IMR-90 (cell line): Measurements from ENCODE around the gene PAEP. TPM values are rescaled to one million over a fixed set of nuclear protein-coding genes. Genes with fewer than 3 reads are reported as not detected.

ENCODE experiments used
- ATAC-seq: fragments of 200-7000 bp; cut with Tn5 transposase; 2 replicates; pipeline ENCODE4 v1.9.1; 2020; ENCODE audit warnings: low read depth, mild to moderate bottlenecking, moderate library complexity
- BruUV-seq: library from RNA; stranded (reverse); fragments of 400-500 nt; replicated peaks from 2 replicates; lab custom pipeline; 2021; lab: Mats Ljungman, UMichigan
- CTCF ChIA-PET: fragments of 300-600 bp; formaldehyde crosslinking; extraction: SDS; loops from one replicate; lab custom pipeline; 2021; ENCODE audit warnings: antibody characterized with exemption; lab: Yijun Ruan, JAX
- POLR2A ChIA-PET: fragments of 300-600 bp; sonication (Branson Sonifier 250); formaldehyde crosslinking; loops from one replicate; lab custom pipeline; 2022; ENCODE audit warnings: antibody characterized with exemption; ENCODE audit not compliant: unreplicated experiment; lab: Charles Lee
- DNase-seq: peaks from one replicate; pipeline ENCODE4 v3.0.0; 2013
- H2AFZ ChIP-seq: replicated peaks from 2 replicates; pipeline ENCODE3; 2013; ENCODE audit warnings: low read length, mild to moderate bottlenecking; ENCODE audit not compliant: poor library complexity
- H2AK5ac ChIP-seq: 2 replicates; pipeline ENCODE4 v1.6.1; 2013; ENCODE audit warnings: low read depth, low read length, inconsistent platforms
- H2AK9ac ChIP-seq: replicated peaks from 2 replicates; pipeline ENCODE3; 2013; ENCODE audit warnings: mild to moderate bottlenecking, low read depth, low read length, moderate library complexity; ENCODE audit not compliant: poor library complexity
- H2BK120ac ChIP-seq: 2 replicates; pipeline ENCODE4 v1.6.1; 2013; ENCODE audit warnings: low read depth, low read length, inconsistent platforms
- H2BK15ac ChIP-seq: 3 replicates; pipeline ENCODE4 v1.6.1; 2013; ENCODE audit warnings: low read depth, low read length, inconsistent platforms
- H2BK20ac ChIP-seq: 2 replicates; pipeline ENCODE4 v1.6.1; 2013; ENCODE audit warnings: low read depth, mild to moderate bottlenecking, inconsistent platforms, low read length, moderate library complexity
- H2BK5ac ChIP-seq: 2 replicates; pipeline ENCODE4 v1.6.1; 2013; ENCODE audit warnings: mild to moderate bottlenecking, low read depth, low read length, inconsistent platforms; ENCODE audit not compliant: poor library complexity, severe bottlenecking
- H3K14ac ChIP-seq: replicated peaks from 2 replicates; pipeline ENCODE4 v1.6.1; 2013; ENCODE audit warnings: low read depth, low read length, inconsistent platforms
- H3K18ac ChIP-seq: 2 replicates; pipeline ENCODE4 v1.6.1; 2013; ENCODE audit warnings: low read depth, low read length, control low read depth
- H3K23ac ChIP-seq: 2 replicates; pipeline ENCODE4 v1.6.1; 2013; ENCODE audit warnings: low read depth, low read length, inconsistent platforms
- H3K27ac ChIP-seq: 2 replicates; pipeline ENCODE4 v1.5.1; 2013; ENCODE audit warnings: mild to moderate bottlenecking, control low read depth, low read length; ENCODE audit not compliant: insufficient read depth
- H3K27me3 ChIP-seq: 2 replicates; pipeline ENCODE4 v1.6.1; 2013; ENCODE audit warnings: low read length; ENCODE audit not compliant: control insufficient read depth, insufficient read depth
- H3K36me3 ChIP-seq: 2 replicates; pipeline ENCODE4 v1.6.1; 2013; ENCODE audit warnings: low read length, mixed read lengths; ENCODE audit not compliant: control insufficient read depth, insufficient read depth
- H3K4ac ChIP-seq: 2 replicates; pipeline ENCODE4 v1.6.1; 2013; ENCODE audit warnings: low read depth, low read length, inconsistent platforms
- H3K4me1 ChIP-seq: 2 replicates; pipeline ENCODE4 v1.6.1; 2013; ENCODE audit warnings: low read length, mixed read lengths; ENCODE audit not compliant: control insufficient read depth, insufficient read depth
- H3K4me2 ChIP-seq: 2 replicates; pipeline ENCODE4 v1.6.1; 2013; ENCODE audit warnings: low read depth, mild to moderate bottlenecking, control low read depth, low read length, moderate library complexity
- H3K4me3 ChIP-seq: 2 replicates; pipeline ENCODE4 v1.5.1; 2013; ENCODE audit warnings: low read depth, mild to moderate bottlenecking, control low read depth, low read length, moderate library complexity; ENCODE audit not compliant: insufficient read depth
- H3K56ac ChIP-seq: 2 replicates; pipeline ENCODE4 v1.6.1; 2013; ENCODE audit warnings: low read length, inconsistent platforms; ENCODE audit not compliant: insufficient read depth; ENCODE audit errors: extremely low read depth
- H3K79me1 ChIP-seq, 2 experiments: 2 replicates each; pipeline ENCODE4 v1.6.1; 2013; ENCODE audit warnings: low read length in 2 of 2, inconsistent platforms in 1 of 2, low read depth in 1 of 2
- H3K9ac ChIP-seq: 2 replicates; pipeline ENCODE4 v1.6.1; 2013; ENCODE audit warnings: low read depth, low read length, control low read depth
- H3K9me1 ChIP-seq: 2 replicates; pipeline ENCODE4 v1.6.1; 2013; ENCODE audit warnings: low read length, inconsistent platforms; ENCODE audit not compliant: insufficient read depth
- H3K9me3 ChIP-seq: 2 replicates; pipeline ENCODE4 v1.6.1; 2013; ENCODE audit warnings: low read length; ENCODE audit not compliant: control insufficient read depth, insufficient read depth
- H4K20me1 ChIP-seq: 2 replicates; pipeline ENCODE4 v1.6.1; 2013; ENCODE audit warnings: low read length, inconsistent platforms; ENCODE audit not compliant: insufficient read depth
- H4K5ac ChIP-seq: 2 replicates; pipeline ENCODE4 v1.6.1; 2013; ENCODE audit warnings: mild to moderate bottlenecking, low read depth, low read length, control low read depth
- H4K8ac ChIP-seq, 2 experiments: 2 replicates each; pipeline ENCODE4 v1.6.1; 2013; ENCODE audit warnings: low read depth in 2 of 2, low read length in 2 of 2, control low read depth in 1 of 2, inconsistent platforms in 1 of 2
- H4K91ac ChIP-seq: 2 replicates; pipeline ENCODE4 v1.6.1; 2013; ENCODE audit warnings: low read depth, low read length, inconsistent platforms; ENCODE audit not compliant: insufficient read depth
- BHLHE40 ChIP-seq: fragments of 150-350 bp; IDR thresholded peaks from 2 replicates; pipeline ENCODE4 v1.6.1; 2016; ENCODE audit warnings: mild to moderate bottlenecking, low read depth, low read length
- CEBPB ChIP-seq: IDR thresholded peaks from 2 replicates; pipeline ENCODE4 v1.6.1; 2012; ENCODE audit warnings: low read depth, low read length, improper control_type of control experiment
- CHD1 ChIP-seq: IDR thresholded peaks from 2 replicates; pipeline ENCODE4 v1.6.1; 2012; ENCODE audit warnings: low read depth, low read length, improper control_type of control experiment
- CTCF ChIP-seq: conservative IDR thresholded peaks from 2 replicates; pipeline ENCODE4 v1.5.1; 2012; ENCODE audit warnings: mild to moderate bottlenecking, low read depth, low read length, improper control_type of control experiment
- FOS ChIP-seq: fragments of 150-350 bp; IDR thresholded peaks from 2 replicates; pipeline ENCODE4 v1.6.1; 2016; ENCODE audit warnings: low read depth, low read length
- MAFK ChIP-seq: IDR thresholded peaks from 2 replicates; pipeline ENCODE4 v1.6.1; 2012; ENCODE audit warnings: low read depth, low read length, improper control_type of control experiment
- MAZ ChIP-seq: IDR thresholded peaks from 2 replicates; pipeline ENCODE4 v1.6.1; 2012; ENCODE audit warnings: low read depth, mild to moderate bottlenecking, low read length, improper control_type of control experiment, moderate library complexity, borderline replicate concordance
- MXI1 ChIP-seq: IDR thresholded peaks from 2 replicates; pipeline ENCODE4 v1.6.1; 2012; ENCODE audit warnings: low read depth, mild to moderate bottlenecking, low read length, moderate library complexity, borderline replicate concordance
- NFE2L2 ChIP-seq: fragments of 150-350 bp; IDR thresholded peaks from 2 replicates; pipeline ENCODE4 v1.6.1; 2016; ENCODE audit warnings: low read depth, mild to moderate bottlenecking, low read length
- POLR2A ChIP-seq: IDR thresholded peaks from 2 replicates; pipeline ENCODE4 v1.6.1; 2012; ENCODE audit warnings: mild to moderate bottlenecking, low read depth, low read length
- RAD21 ChIP-seq: IDR thresholded peaks from 2 replicates; pipeline ENCODE4 v1.6.1; 2012; ENCODE audit warnings: low read length, improper control_type of control experiment
- RCOR1 ChIP-seq: IDR thresholded peaks from 2 replicates; pipeline ENCODE4 v1.6.1; 2012; ENCODE audit warnings: mild to moderate bottlenecking, low read length, improper control_type of control experiment; ENCODE audit not compliant: insufficient replicate concordance
- RFX5 ChIP-seq: IDR thresholded peaks from 2 replicates; pipeline ENCODE4 v1.8.0; 2012; ENCODE audit warnings: low read depth, mild to moderate bottlenecking, low read length, moderate library complexity
- SMC3 ChIP-seq: fragments of 150-350 bp; IDR thresholded peaks from 2 replicates; pipeline ENCODE4 v1.6.1; 2016; ENCODE audit warnings: low read depth, mild to moderate bottlenecking, antibody characterized with exemption, low read length, moderate library complexity
- USF2 ChIP-seq: fragments of 150-350 bp; IDR thresholded peaks from 2 replicates; pipeline ENCODE4 v1.6.1; 2017; ENCODE audit warnings: mild to moderate bottlenecking, antibody characterized with exemption, low read length, low read depth
- WGBS, 2 experiments: methylation state at CpG; one replicate each; pipeline versions ENCODE4 v1.1.5 to v1.1.7; 2013; ENCODE audit warnings: missing lambda C conversion rate in 2 of 2; ENCODE audit not compliant: insufficient read length in 1 of 2; ENCODE audit errors: extremely low coverage in 2 of 2; 5-methylcytosine and 5-hydroxymethylcytosine counted together
- dilution Hi-C: fragments of 300-500 bp; cut with HindIII; formaldehyde crosslinking; loops from one replicate; pipeline ENCODE4 v1.14.3; 2018; ENCODE audit warnings: low sequenced_read_pairs; ENCODE audit not compliant: unreplicated experiment
- in situ Hi-C: fragments of 300-500 bp; cut with MboI; formaldehyde crosslinking; loops from 3 replicates; pipeline ENCODE4 v1.14.3; 2019; ENCODE audit warnings: low sequenced_read_pairs, inconsistent platforms, mixed read lengths
- intact Hi-C: fragments of 100-400 bp; cut with micrococcal nuclease; formaldehyde crosslinking; loops from 2 replicates; pipeline ENCODE4 v1.10.0; 2022
- polyA plus RNA-seq, 3 experiments: library from polyadenylated mRNA; depleted of rRNA; stranded (reverse); fragments of >200 nt; gene quantifications; 2 replicates each; pipeline ENCODE4 v1.2.3, GENCODE V29; 2012; ENCODE audit warnings: low replicate concordance in 1 of 3
- total RNA-seq: library from RNA; depleted of rRNA; stranded (reverse); fragments of >200 nt; gene quantifications from 2 replicates; pipeline ENCODE4 v1.2.3, GENCODE V29; 2012
- TF ChIP-seq, protein P1 (sequence below): fragments of 150-350 bp; IDR thresholded peaks from 2 replicates; pipeline ENCODE4 v1.6.1; 2016; ENCODE audit warnings: low read depth, mild to moderate bottlenecking, low read length, moderate library complexity, borderline replicate concordance

PAEP gene
- total and polyA plus RNA-seq, 2 of the 4 experiments (the other 2 are of a cell fraction): not detected

DNA sequence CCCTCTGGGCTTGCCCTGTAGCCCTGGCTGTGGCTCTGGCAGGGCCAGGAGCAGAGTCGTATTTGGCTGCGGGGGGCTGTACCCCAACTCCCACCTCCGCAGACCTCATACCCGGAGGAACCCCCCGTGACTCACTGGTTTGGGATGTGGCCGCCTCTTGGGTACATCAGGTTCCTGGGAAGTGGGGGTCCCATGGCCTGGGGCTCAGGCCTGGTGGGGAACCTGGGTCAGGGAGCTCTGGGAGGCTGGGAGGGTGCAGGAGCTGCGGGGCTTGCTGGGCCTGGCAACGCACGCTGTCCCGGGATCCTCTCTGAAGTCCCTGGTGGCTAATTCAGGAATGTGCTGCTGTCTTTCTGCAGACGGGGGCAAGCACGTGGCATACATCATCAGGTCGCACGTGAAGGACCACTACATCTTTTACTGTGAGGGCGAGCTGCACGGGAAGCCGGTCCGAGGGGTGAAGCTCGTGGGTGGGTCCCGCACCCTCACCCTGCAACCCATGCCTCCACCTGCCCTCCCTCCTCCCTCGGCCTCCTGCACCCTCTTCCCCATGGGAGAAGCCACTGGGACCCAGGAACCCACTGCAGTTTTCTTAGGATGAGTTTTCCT lies 37.9 kb upstream of the PAEP start:
- H3K4ac ChIP-seq: no peak overlapping the region
- no peaks in the 10 kb centered on the region for H3K79me1 ChIP-seq
- no peak overlapping the region for H4K5ac ChIP-seq
- no TSS peak for BruUV-seq
- H3K27ac ChIP-seq: no peak overlapping the region
- H4K20me1 ChIP-seq: no peaks in the 10 kb centered on the region
- H3K4me3 ChIP-seq: no peak overlapping the region
- no peak overlapping the region for H2AK9ac ChIP-seq
- H3K9me1 ChIP-seq: no peaks in the 10 kb centered on the region
- intact Hi-C loops (no loop called here), dilution Hi-C loops (no loop called here), in situ Hi-C loops (no loop called here)
- H2AFZ ChIP-seq: no peak overlapping the region
- no peak overlapping the region for H2AK5ac ChIP-seq
- ATAC-seq: no peak
- H3K23ac ChIP-seq: no peak overlapping the region
- CTCF ChIA-PET: no interaction called here
- no peak overlapping the region for H3K9ac ChIP-seq
- no peaks in the 10 kb centered on the region for H3K36me3 ChIP-seq
- no peaks in the 10 kb centered on the region; the same call in none of the 2 replicates for H3K27me3 ChIP-seq
- no peak overlapping the region for H4K8ac ChIP-seq
- TF ChIP-seq CHD1 (no peak), RFX5 (no peak), CTCF (no peak), NFE2L2 (no peak), SMC3 (no peak), RCOR1 (no peak), CEBPB (no peak), MAFK (no peak), MAZ (no peak), POLR2A (no peak), FOS (no peak), BHLHE40 (no peak), MXI1 (no peak), USF2 (no peak), RAD21 (no peak)
- TF ChIP-seq, protein P1, sequence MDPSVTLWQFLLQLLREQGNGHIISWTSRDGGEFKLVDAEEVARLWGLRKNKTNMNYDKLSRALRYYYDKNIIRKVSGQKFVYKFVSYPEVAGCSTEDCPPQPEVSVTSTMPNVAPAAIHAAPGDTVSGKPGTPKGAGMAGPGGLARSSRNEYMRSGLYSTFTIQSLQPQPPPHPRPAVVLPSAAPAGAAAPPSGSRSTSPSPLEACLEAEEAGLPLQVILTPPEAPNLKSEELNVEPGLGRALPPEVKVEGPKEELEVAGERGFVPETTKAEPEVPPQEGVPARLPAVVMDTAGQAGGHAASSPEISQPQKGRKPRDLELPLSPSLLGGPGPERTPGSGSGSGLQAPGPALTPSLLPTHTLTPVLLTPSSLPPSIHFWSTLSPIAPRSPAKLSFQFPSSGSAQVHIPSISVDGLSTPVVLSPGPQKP: no peak
- no peak overlapping the region for H3K14ac ChIP-seq
- no peaks in the 10 kb centered on the region for H3K4me1 ChIP-seq
- H3K18ac ChIP-seq: no peak overlapping the region
- H3K4me2 ChIP-seq: no peak overlapping the region
- no peak overlapping the region for H2BK20ac ChIP-seq
- H2BK120ac ChIP-seq: no peak overlapping the region
- no peak overlapping the region for H3K56ac ChIP-seq
- no peak for DNase-seq
- no peaks in the 10 kb centered on the region for H3K9me3 ChIP-seq
- H2BK5ac ChIP-seq: no peak overlapping the region
- POLR2A ChIA-PET: no interaction called here
- 43% methylated on average over 6 of the region's 21 CpGs; no CpG with 5 or more reads in 1 of the 2 experiments for WGBS, 2 experiments
- no peak overlapping the region for H4K91ac ChIP-seq
- no peak overlapping the region for H2BK15ac ChIP-seq
